Erythroblast (primary cell): ENCODE results near the gene TAS2R31.
"Not testable (repeated sequence)": the region's sequence is repeated elsewhere in the genome, so short reads cannot be mapped to it uniquely, and the experiment has no call there.

Experiments
- DNase-seq, 2 experiments: peaks; one replicate each; lab custom pipeline; 2025; lab: John Stamatoyannopoulos, UW
- GATA1 ChIP-seq: IDR thresholded peaks from 2 replicates; pipeline ENCODE4 v1.6.1; 2011; ENCODE audit warnings: low read depth, mild to moderate bottlenecking, control low read depth, low read length, moderate library complexity
- POLR2A ChIP-seq: IDR thresholded peaks from 2 replicates; pipeline ENCODE4 v1.6.1; 2011; ENCODE audit warnings: mild to moderate bottlenecking, low read length

The TAS2R31 gene

GRCh38 chr12:11031307-11031706 lies at the start of gene TAS2R31:
TAS2R31 (minus strand) TSS chr12:11031407; CDS start chr12:11031335, 72 bp downstream.
- no peak for DNase-seq

GRCh38 chr12:11078246-11078645 lies 47.0 kb upstream of the TAS2R31 start:
- TF ChIP-seq GATA1 (no peak), POLR2A (no peak)
- no peak for DNase-seq

More at GRCh38 chr12:11031307-11031706, at the start of gene TAS2R31:
- TF ChIP-seq GATA1, result no peak
- TF ChIP-seq POLR2A, result no peak

- DNase-seq, result no peak
- TF ChIP-seq GATA1 (no peak), POLR2A (no peak)
Observed at GRCh38 chr12:11075642-11076041, 44.4 kb upstream of the TAS2R31 start.

DNA sequence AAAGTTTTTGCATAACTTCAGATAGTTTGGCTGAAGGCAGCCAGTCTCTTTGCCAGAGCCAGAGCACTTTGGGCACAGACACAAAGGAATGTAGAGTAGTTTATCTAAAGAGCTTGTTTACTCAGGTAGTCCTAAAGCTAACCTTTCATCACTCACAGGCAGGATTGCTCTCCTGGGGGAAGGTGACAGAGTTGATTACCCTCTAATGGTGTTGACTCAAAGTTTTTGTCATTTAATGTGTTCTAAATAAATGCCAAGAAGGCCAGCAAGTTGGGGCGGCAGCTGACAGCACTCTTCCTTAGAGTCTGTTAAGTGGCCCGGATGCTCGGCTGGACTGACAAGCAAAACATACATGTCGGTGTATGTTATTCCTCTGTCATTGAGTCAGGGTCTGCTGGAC lies 40.2 kb upstream of the TAS2R31 start:
- TF ChIP-seq POLR2A, result no peak
- TF ChIP-seq GATA1, result no peak
- DNase-seq, result no peak

DNA sequence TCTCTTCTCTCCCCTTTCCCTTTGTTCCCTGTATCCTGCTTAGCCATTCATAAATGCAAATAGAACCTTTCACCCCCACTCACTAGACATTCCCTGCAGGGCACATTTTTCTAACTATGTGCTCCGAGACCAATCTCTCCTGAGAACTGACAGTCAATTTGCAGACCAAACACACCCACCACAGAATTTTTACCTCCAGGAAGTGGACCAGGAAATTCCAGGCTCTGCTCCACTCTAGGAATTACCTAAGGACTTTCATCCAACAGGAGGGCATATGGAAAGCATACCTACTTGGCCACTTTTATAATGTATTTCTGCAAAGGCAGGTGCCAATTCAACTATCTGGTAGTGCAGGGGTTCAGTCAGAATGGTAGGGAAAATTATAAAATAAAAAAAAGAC lies 39.8 kb upstream of the TAS2R31 start:
- TF ChIP-seq POLR2A (no peak), GATA1 (no peak)
- DNase-seq, result no peak

DNA sequence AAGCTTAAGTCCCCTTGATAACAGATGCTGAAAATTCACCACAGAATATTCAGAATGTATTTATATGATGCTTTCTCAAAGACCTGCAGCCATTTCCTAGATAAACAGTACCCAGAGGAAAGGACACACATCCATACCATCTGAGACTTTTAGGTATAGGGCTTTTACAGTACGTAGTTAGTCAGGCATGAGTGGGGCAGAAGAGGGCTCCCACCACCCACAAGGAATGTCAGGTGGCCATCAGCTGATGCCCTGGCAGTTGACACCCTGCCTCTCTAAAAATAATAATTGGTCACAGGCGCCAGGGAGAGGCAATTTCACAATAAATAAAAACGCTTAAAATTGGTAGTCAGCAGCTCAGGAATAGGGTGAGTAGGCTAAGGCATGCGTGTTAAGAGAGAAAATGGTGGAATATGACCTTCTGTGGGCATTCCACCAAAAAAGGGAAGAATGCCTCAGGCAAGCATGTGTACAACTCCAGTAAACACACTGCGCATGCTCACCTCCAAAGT lies 38.7 kb upstream of the TAS2R31 start:
- TF ChIP-seq GATA1 (no peak), POLR2A (no peak)
- no peak for DNase-seq

DNA sequence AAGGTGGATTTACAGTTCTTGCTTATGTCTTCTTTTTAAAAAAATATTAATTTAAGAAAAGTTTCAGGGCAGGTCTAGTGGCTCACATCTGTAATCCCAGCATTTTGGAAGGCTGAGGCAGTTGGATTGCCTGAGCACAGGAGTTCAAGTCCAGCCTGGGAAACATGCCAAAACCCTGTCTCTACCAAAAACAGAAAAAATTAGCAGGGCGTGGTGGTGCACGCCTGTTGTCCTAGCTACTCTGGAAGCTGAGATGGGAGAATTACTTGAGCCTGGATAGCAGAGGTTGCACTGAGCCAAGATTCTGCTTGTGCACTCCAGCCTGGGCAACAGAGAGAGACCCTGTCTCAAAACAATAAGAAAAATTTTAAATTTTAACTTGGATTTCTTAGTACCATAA lies 36.3 kb upstream of the TAS2R31 start:
- peak; percentile 12 to 28 for DNase-seq

GRCh38 chr12:11062194-11062593 lies 31.0 kb upstream of the TAS2R31 start, which contains the start of gene TAS2R46:
TAS2R46 (minus strand) TSS chr12:11062294; CDS start chr12:11062294, 0 bp downstream.
- DNase-seq, result not testable (repeated sequence)

More for the DNA sequence above, 36.3 kb upstream of the TAS2R31 start:
- TF ChIP-seq GATA1, result no peak
- no peak for TF ChIP-seq POLR2A

DNA sequence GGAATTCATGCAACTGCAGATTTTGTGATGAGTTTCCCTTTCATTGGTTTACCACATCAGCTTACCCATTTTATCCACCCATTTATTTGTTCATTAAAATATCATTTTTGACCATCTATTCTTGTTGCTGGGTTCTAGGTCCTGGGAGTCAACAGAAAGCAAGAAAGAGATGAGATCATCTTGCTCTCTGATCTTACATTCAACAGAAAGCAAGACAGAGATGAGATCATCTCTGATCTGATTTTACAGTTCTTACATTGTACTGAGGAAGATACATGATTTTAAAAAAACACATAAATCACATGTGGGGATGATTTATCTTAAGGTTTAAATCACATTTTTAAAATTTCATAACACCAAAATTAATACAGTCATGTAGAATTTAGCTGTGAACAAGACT lies 28.6 kb upstream of the TAS2R31 start:
- DNase-seq, result no peak
- TF ChIP-seq GATA1, result no peak
- no peak for TF ChIP-seq POLR2A

GRCh38 chr12:11059041-11059440 lies 27.8 kb upstream of the TAS2R31 start:
- no peak for DNase-seq
- TF ChIP-seq POLR2A (no peak), GATA1 (no peak)

DNA sequence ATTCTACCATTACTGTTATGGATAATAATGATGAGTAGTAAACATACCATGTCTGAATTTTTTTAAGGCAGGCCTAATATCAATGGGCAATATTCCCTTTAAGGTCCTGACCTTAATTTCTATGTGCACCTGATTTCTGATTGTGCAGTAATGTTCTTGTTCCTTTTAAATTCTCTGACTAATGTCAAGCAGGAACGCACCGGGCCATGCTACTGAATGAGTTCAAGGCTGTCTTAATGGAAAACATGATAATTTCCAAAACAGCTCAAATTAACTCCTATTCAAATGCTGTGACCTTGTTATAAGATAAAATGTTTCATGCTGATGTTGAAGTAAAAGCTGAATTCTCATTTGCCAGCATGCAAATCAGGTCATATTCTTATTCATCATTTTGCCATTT lies 24.1 kb upstream of the TAS2R31 start:
- no peak for TF ChIP-seq GATA1
- DNase-seq, result no peak

DNA sequence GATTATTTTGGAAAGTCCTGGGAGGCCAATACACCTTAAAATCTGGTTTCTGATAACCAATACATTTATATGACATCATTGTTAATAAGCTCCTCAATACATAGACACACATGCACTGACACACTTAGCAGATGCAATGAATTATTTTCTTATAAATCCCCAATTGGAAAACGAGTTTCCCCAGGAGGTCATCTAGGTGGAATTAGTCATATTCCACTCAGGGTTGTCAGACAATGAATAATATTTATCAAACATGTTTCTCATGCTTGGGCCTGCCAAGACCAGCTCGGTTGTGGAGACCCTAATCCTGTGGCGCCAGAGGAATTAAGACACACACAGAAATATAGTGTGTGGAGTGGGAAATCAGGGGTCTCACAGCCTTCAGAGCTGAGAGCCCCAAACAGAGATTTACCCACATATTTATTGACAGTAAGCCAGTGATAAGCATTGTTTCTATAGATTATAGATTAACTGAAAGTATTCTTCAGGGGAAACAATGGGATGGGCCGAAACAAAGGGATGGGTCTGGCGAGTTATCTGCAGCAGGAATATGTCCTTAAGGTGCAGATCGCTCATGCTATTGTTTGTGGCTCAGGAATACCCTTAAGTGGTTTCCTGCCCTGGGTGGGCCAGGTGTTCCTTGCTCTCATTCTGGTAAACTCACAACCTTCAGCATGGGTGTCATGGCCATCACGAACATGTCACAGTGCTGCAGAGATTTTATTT lies 18.8 kb upstream of the TAS2R31 start:
- not testable (repeated sequence) for DNase-seq

DNA sequence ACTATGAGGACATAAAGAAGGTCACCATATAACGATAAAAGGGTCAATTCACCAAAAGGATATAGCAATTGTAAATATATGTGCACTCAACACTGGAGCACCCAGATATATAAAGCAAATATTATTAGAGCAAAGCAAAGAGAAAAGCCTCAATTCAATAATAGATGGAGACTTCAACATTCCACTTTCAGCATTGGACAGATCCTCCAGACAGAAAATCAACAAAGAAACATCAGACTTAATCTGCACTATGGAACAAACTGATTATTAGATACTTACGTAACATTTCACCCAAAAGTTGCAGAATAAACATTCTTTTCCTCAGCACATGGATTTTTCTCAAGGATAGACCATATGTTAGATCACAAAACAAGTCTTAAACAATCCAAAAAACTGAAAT lies 10.2 kb upstream of the TAS2R31 start:
- not testable (repeated sequence) for DNase-seq

GRCh38 chr12:11040162-11040561 lies 9.0 kb upstream of the TAS2R31 start:
- DNase-seq, result no peak
- TF ChIP-seq GATA1, result no peak
- TF ChIP-seq POLR2A, result no peak

DNA sequence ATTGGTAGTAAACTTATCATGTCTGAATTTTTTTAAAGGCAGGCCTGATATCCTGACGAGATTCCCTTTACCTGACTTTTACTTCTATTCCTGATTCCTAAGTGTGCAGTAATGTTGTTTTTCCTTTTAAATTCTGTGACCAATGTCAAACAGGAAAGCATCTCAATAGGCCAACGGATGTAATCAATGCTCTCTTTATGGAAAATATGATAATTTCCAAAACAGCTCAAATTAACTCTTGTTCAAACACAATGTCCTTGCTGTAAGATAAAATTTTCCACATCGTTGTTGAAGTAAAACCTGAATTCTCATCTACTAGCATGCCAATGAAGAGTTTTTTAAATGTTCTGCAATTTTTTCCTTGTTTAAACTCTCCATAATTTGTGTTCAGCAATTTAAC lies 8.0 kb upstream of the TAS2R31 start:
- TF ChIP-seq POLR2A, result no peak
- TF ChIP-seq GATA1, result no peak
- DNase-seq, result no peak

DNA sequence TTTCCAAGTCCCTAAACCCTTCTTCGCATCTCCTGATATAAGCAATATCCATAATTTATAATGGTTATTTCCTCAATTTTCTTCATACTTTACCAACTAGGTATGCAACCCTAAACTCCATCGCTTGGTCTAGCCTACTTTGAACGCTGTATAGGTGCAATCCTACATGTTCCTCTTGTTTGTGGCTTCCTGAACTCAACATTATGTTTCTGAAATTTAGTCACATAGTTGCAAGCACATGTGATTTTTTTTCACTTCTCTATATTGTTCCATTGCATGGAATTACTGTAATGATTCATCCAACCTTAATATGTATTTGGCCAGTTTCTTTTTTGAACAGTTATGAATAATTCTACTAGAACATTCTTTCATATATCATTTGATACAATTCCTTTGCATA lies 2.8 kb upstream of the TAS2R31 start:
- DNase-seq, result not testable (repeated sequence)
